H1 (cell line): Measurements from ENCODE around the gene IL19. TPM values are rescaled to one million over a fixed set of nuclear protein-coding genes. Genes with fewer than 3 reads are reported as not detected.

Experiments
- CTCF ChIA-PET: fragments of 300-600 bp; sonication (Branson Sonifier 250); formaldehyde crosslinking; loops from one replicate; lab custom pipeline; 2021; ENCODE audit not compliant: partially characterized antibody; lab: Charles Lee
- POLR2A ChIA-PET: fragments of 300-600 bp; sonication (Branson Sonifier 250); formaldehyde crosslinking; loops from one replicate; lab custom pipeline; 2021; ENCODE audit warnings: inconsistent platforms; ENCODE audit not compliant: partially characterized antibody; lab: Charles Lee
- DNase-seq, 2 experiments: peaks; one replicate each; pipeline versions ENCODE4 v3.0.0 to v3.0.0-alpha.2; 2010 to 2022; ENCODE audit warnings: low spot score in 2 of 2, low read depth in 1 of 2, mixed read lengths in 1 of 2
- FAIRE-seq: peaks from 2 replicates; lab custom pipeline; 2011; peaks lifted over from hg19 to GRCh38; lab: Jason Lieb, UNC
- H2AFZ ChIP-seq: 2 replicates; pipeline ENCODE4 v1.8.1; 2012; ENCODE audit warnings: low read length, inconsistent platforms
- H2AK5ac ChIP-seq: 2 replicates; pipeline ENCODE4 v1.6.1; 2013; ENCODE audit warnings: low read depth, low read length
- H2BK120ac ChIP-seq: replicated peaks from 2 replicates; pipeline ENCODE3; 2013; ENCODE audit warnings: low read depth, low read length, inconsistent platforms
- H2BK12ac ChIP-seq: 2 replicates; pipeline ENCODE4 v1.6.1; 2013; ENCODE audit warnings: low read depth, low read length
- H2BK15ac ChIP-seq: 2 replicates; pipeline ENCODE4 v1.6.1; 2013; ENCODE audit warnings: low read length
- H2BK20ac ChIP-seq: 2 replicates; pipeline ENCODE4 v1.6.1; 2013; ENCODE audit warnings: low read length
- H2BK5ac ChIP-seq: 2 replicates; pipeline ENCODE4 v1.6.1; 2013; ENCODE audit warnings: low read depth, low read length
- H3K14ac ChIP-seq: 2 replicates; pipeline ENCODE4 v1.6.1; 2013; ENCODE audit warnings: inconsistent platforms; ENCODE audit not compliant: insufficient read length
- H3K18ac ChIP-seq: 2 replicates; pipeline ENCODE4 v1.6.1; 2013; ENCODE audit warnings: low read length; ENCODE audit errors: extremely low read depth
- H3K23ac ChIP-seq: 2 replicates; pipeline ENCODE4 v1.6.1; 2013; ENCODE audit warnings: inconsistent platforms; ENCODE audit not compliant: insufficient read length
- H3K23me2 ChIP-seq: 2 replicates; pipeline ENCODE4 v1.6.1; 2013; ENCODE audit warnings: low read depth, low read length
- H3K27ac ChIP-seq: 2 replicates; pipeline ENCODE4 v1.6.1; 2011; ENCODE audit warnings: low read depth, low read length, inconsistent platforms
- H3K27me3 ChIP-seq, 4 experiments: replicated peaks in 1 of 4; 1 replicate in 1 of 4; 2 replicates in 3 of 4; pipeline versions ENCODE4 v1.6.1 to v1.8.1; 2011 to 2013; ENCODE audit warnings: low read length in 3 of 4, mild to moderate bottlenecking in 3 of 4, inconsistent platforms in 2 of 4, mixed read lengths in 2 of 4, moderate library complexity in 1 of 4; ENCODE audit not compliant: control insufficient read depth in 3 of 4, insufficient read depth in 3 of 4; ENCODE audit errors: extremely low read depth in 1 of 4
- H3K36me3 ChIP-seq, 4 experiments: 2 replicates each; pipeline versions ENCODE4 v1.6.1 to v1.8.1; 2011 to 2013; ENCODE audit warnings: mild to moderate bottlenecking in 4 of 4, low read length in 3 of 4, moderate library complexity in 2 of 4, control low read depth in 1 of 4, inconsistent platforms in 1 of 4; ENCODE audit not compliant: insufficient read depth in 4 of 4, control insufficient read depth in 2 of 4
- H3K4ac ChIP-seq: replicated peaks from 2 replicates; pipeline ENCODE3; 2013; ENCODE audit warnings: low read length, low read depth, mixed read lengths, inconsistent platforms; ENCODE audit not compliant: insufficient read length
- H3K4me1 ChIP-seq, 4 experiments: replicated peaks in 1 of 4; 1 replicate in 1 of 4; 2 replicates in 3 of 4; pipeline versions ENCODE4 v1.6.1 to v1.8.1; 2011 to 2013; ENCODE audit warnings: low read length in 3 of 4, inconsistent platforms in 2 of 4, mixed read lengths in 1 of 4; ENCODE audit not compliant: insufficient read depth in 4 of 4, control insufficient read depth in 3 of 4
- H3K4me2 ChIP-seq, 2 experiments: 2 replicates each; pipeline versions ENCODE4 v1.6.1 to v1.8.1; 2011 to 2013; ENCODE audit warnings: low read depth in 2 of 2, low read length in 2 of 2, control low read depth in 1 of 2, inconsistent platforms in 1 of 2, mild to moderate bottlenecking in 1 of 2; ENCODE audit not compliant: insufficient read depth in 1 of 2
- H3K4me3 ChIP-seq, 4 experiments: fragments of 200-600, 300-600 bp in 1 of 4; sonication (generic), shearing (Covaris generic), sonication (Bioruptor Twin) in 1 of 4; 2 replicates each; pipeline versions ENCODE4 v1.5.1 to v1.8.1; 2011 to 2016; ENCODE audit warnings: low read length in 4 of 4, low read depth in 3 of 4, control low read depth in 2 of 4, inconsistent platforms in 2 of 4, mild to moderate bottlenecking in 2 of 4, mixed read lengths in 1 of 4, moderate library complexity in 1 of 4; ENCODE audit not compliant: insufficient read depth in 2 of 4; ENCODE audit errors: extremely low read depth in 1 of 4
- H3K56ac ChIP-seq: replicated peaks from 2 replicates; pipeline ENCODE3; 2013; ENCODE audit warnings: low read depth, mild to moderate bottlenecking, mixed read lengths, low read length, inconsistent platforms; ENCODE audit not compliant: insufficient read length
- H3K79me1 ChIP-seq: 2 replicates; pipeline ENCODE4 v1.6.1; 2013; ENCODE audit warnings: low read depth, low read length, control low read depth
- H3K79me2 ChIP-seq, 2 experiments: 2 replicates each; pipeline versions ENCODE4 v1.6.1 to v1.8.1; 2012 to 2013; ENCODE audit warnings: low read length in 2 of 2, mild to moderate bottlenecking in 2 of 2, inconsistent platforms in 1 of 2; ENCODE audit not compliant: insufficient read depth in 2 of 2, control insufficient read depth in 1 of 2
- H3K9ac ChIP-seq, 4 experiments: replicated peaks in 1 of 4; 1 replicate in 1 of 4; 2 replicates in 3 of 4; pipeline versions ENCODE4 v1.6.1 to v1.8.1; 2011 to 2013; ENCODE audit warnings: low read depth in 3 of 4, low read length in 3 of 4, control low read depth in 2 of 4, mild to moderate bottlenecking in 2 of 4, moderate library complexity in 2 of 4, inconsistent platforms in 1 of 4; ENCODE audit errors: extremely low read depth in 1 of 4
- H3K9me3 ChIP-seq, 2 experiments: 2 replicates each; pipeline versions ENCODE4 v1.6.1 to v1.8.1; 2012 to 2013; ENCODE audit warnings: mild to moderate bottlenecking in 2 of 2, moderate library complexity in 2 of 2, control low read depth in 1 of 2, inconsistent platforms in 1 of 2, low read depth in 1 of 2, low read length in 1 of 2, mixed read lengths in 1 of 2; ENCODE audit not compliant: insufficient read depth in 2 of 2
- H4K20me1 ChIP-seq, 2 experiments: replicated peaks in 1 of 2; 2 replicates each; pipeline versions ENCODE3 to v1.8.1; 2011 to 2013; ENCODE audit warnings: inconsistent platforms in 2 of 2, low read length in 2 of 2, mild to moderate bottlenecking in 1 of 2; ENCODE audit not compliant: insufficient read depth in 2 of 2, control insufficient read depth in 1 of 2
- H4K5ac ChIP-seq: 2 replicates; pipeline ENCODE4 v1.6.1; 2013; ENCODE audit warnings: low read length, low read depth, mixed read lengths, inconsistent platforms; ENCODE audit not compliant: insufficient read length
- H4K8ac ChIP-seq: 2 replicates; pipeline ENCODE4 v1.8.0; 2013; ENCODE audit warnings: mild to moderate bottlenecking, moderate library complexity, low read length, inconsistent platforms; ENCODE audit not compliant: insufficient read depth; ENCODE audit errors: extremely low read depth
- H4K91ac ChIP-seq: replicated peaks from 2 replicates; pipeline ENCODE3; 2013; ENCODE audit warnings: low read length, mixed read lengths, inconsistent platforms; ENCODE audit not compliant: insufficient read length
- BCL11A ChIP-seq, 2 experiments: IDR thresholded peaks; one replicate each; pipeline ENCODE4 v1.6.1; 2011; ENCODE audit warnings: low read depth in 2 of 2, low read length in 2 of 2, mild to moderate bottlenecking in 2 of 2
- BRCA1 ChIP-seq: IDR thresholded peaks from 2 replicates; pipeline ENCODE4 v1.6.1; 2012; ENCODE audit warnings: low read depth, low read length, improper control_type of control experiment
- CBX5 ChIP-seq: fragments of 300-800, 300-1000 bp; sonication (generic); IDR thresholded peaks from 2 replicates; pipeline ENCODE4 v1.7.1; 2016; ENCODE audit warnings: antibody characterized with exemption, low read length, low read depth
- CTBP2 ChIP-seq: IDR thresholded peaks from 2 replicates; pipeline ENCODE4 v1.7.0; 2011; ENCODE audit warnings: borderline replicate concordance, mild to moderate bottlenecking, moderate library complexity, mixed read lengths, low read length; ENCODE audit not compliant: insufficient read depth, insufficient read length
- JUND ChIP-seq: IDR thresholded peaks from 2 replicates; pipeline ENCODE4 v1.6.1; 2011; ENCODE audit warnings: mild to moderate bottlenecking, improper control_type of control experiment, low read length
- KDM1A ChIP-seq: fragments of 200-600, 300-600 bp; sonication (generic); IDR thresholded peaks from 2 replicates; pipeline ENCODE4 v1.7.1; 2016; ENCODE audit warnings: mild to moderate bottlenecking, low read length, borderline replicate concordance
- KDM4A ChIP-seq: IDR thresholded peaks from one replicate; pipeline ENCODE4 v1.7.1; 2012; ENCODE audit warnings: low read depth, mild to moderate bottlenecking, moderate library complexity, low read length, inconsistent platforms; ENCODE audit not compliant: severe bottlenecking
- KDM5A ChIP-seq: fragments of 200-600 bp; IDR thresholded peaks from 2 replicates; pipeline ENCODE4 v1.7.1; 2012; ENCODE audit warnings: mild to moderate bottlenecking, low read length, inconsistent platforms, mixed read lengths
- POLR2AphosphoS5 ChIP-seq: IDR thresholded peaks from 2 replicates; pipeline ENCODE4 v1.6.1; 2011; ENCODE audit warnings: low read depth, low read length
- SAP30 ChIP-seq: fragments of 300-600 bp; sonication (generic); IDR thresholded peaks from 2 replicates; pipeline ENCODE4 v1.7.1; 2012; ENCODE audit warnings: low read length, moderate library complexity, mild to moderate bottlenecking, inconsistent platforms; ENCODE audit not compliant: insufficient read depth, insufficient replicate concordance
- YY1 ChIP-seq: IDR thresholded peaks from 2 replicates; pipeline ENCODE4 v1.6.1; 2011; ENCODE audit warnings: low read depth, mild to moderate bottlenecking, low read length
- WGBS, 2 experiments: shearing (Covaris generic) in 1 of 2; methylation state at CpG; one replicate each; pipeline versions ENCODE4 v1.1.6 to v1.1.7; 2013 to 2015; ENCODE audit warnings: low lambda C conversion rate in 2 of 2, mixed read lengths in 2 of 2, inconsistent platforms in 1 of 2, low coverage in 1 of 2, missing lambda C conversion rate in 1 of 2; ENCODE audit not compliant: insufficient replicate concordance in 2 of 2, insufficient coverage in 1 of 2, insufficient read length in 1 of 2; ENCODE audit errors: extremely low coverage in 1 of 2, missing lambda C conversion rate in 1 of 2; 5-methylcytosine and 5-hydroxymethylcytosine counted together
- polyA plus RNA-seq, 7 experiments: library from polyadenylated mRNA; depleted of rRNA in 3 of 7; stranded (reverse) in 5 of 7; unstranded in 2 of 7; fragments of >200 nt in 5 of 7; fragments of 200-250 nt in 2 of 7; gene quantifications; 1 replicate in 5 of 7; 2 replicates in 1 of 7; 4 replicates in 1 of 7; pipeline versions ENCODE4 v1.2.1 to v1.2.3, GENCODE V29; 2011 to 2013; ENCODE audit warnings: missing spikeins in 2 of 7, mixed read lengths in 2 of 7
- total RNA-seq: library from RNA; stranded (reverse); fragmentation: NEBNext Ultra II Directional; extraction: Animal tissue kit (Norgen Biotek cat#: 25700); gene quantifications from 2 replicates; pipeline ENCODE4 v1.2.1, GENCODE V29; 2021
- TF ChIP-seq, protein P1 (sequence below): IDR thresholded peaks from 2 replicates; pipeline ENCODE4 v1.6.1; 2012; ENCODE audit warnings: inconsistent platforms

IL19 gene
- total and polyA plus RNA-seq, 2 of the 8 experiments (the other 6 are each of a cell fraction or from before 2014, with no cell fraction given): not detected

DNA sequence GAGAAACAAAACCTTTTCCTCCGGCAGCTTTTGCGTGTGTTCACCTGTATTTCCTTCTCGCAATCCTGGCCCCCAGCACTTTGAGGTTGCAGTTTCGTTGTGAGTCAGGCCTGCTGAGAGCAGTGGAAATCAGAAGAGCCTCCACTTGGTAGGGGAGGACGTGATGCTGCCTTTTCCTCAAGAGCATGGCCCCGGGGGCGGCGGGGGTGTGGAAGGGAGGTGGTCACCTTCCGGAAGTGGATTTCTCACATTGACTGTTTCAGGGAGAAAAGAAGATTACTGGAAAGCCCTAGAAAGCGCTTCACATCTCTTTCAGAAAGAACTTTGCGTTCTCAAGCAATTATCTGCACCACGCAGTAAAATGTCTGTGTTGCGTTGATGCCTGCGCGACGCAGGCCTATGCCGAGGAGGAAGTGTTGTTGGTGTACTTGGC is 13.9 kb downstream of the IL19 start:
- Histone ChIP-seq H4K20me1 (no peaks in the 10 kb centered on the region), H3K36me3 (no peaks in the 10 kb centered on the region), H3K4me3 (no peak overlapping the region), H2BK12ac (no peak overlapping the region), H3K9ac (no peak overlapping the region), H4K91ac (no peak overlapping the region), H2BK5ac (no peak overlapping the region), H3K18ac (no peak overlapping the region), H4K5ac (no peak overlapping the region), H2AFZ (no peak overlapping the region), H3K4me1 (no peaks in the 10 kb centered on the region; a peak in 1 of 7 replicates), H3K23me2 (no peaks in the 10 kb centered on the region), H2AK5ac (no peak overlapping the region), H2BK120ac (no peak overlapping the region), H2BK15ac (no peak overlapping the region), H3K27me3 (peaks cover 0 to 2% (median 0%) of the 10 kb centered on the region in 4 experiments; a peak in 2 of 7 replicates), H2BK20ac (no peak overlapping the region), H3K23ac (no peak overlapping the region), H3K4me2 (no peak overlapping the region), H3K27ac (no peak overlapping the region), H3K56ac (no peak overlapping the region), H3K14ac (no peak overlapping the region), H3K79me1 (no peaks in the 10 kb centered on the region), H3K4ac (no peak overlapping the region), H4K8ac (no peak overlapping the region), H3K79me2 (no peaks in the 10 kb centered on the region), H3K9me3 (no peaks in the 10 kb centered on the region)
- ChIA-PET POLR2A (no interaction called here), CTCF (interaction anchor here (0.7 to 5.4 kb wide), 4 partner anchors 14 to 149 kb away, joined by 3 to 43 read pairs (median 4); no protein-coding TSS in a partner anchor)
- 92% methylated on average over 17 of the region's 17 CpGs; no CpG with 5 or more reads in 1 of the 2 experiments for WGBS, 2 experiments
- no peak for DNase-seq
- no peak for FAIRE-seq
- TF ChIP-seq POLR2AphosphoS5 (no peak), CBX5 (no peak), CTBP2 (no peak), BRCA1 (no peak), SAP30 (no peak), KDM4A (no peak), KDM5A (no peak), YY1 (no peak), JUND (no peak), BCL11A (IDR thresholded peaks at IDR 0.05; ENCODE audit: low read depth in 2 of 2, low read length in 2 of 2) (no peak), KDM1A (no peak)
- TF ChIP-seq, protein P1, sequence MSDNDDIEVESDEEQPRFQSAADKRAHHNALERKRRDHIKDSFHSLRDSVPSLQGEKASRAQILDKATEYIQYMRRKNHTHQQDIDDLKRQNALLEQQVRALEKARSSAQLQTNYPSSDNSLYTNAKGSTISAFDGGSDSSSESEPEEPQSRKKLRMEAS: no peak
